Epithelial cell of esophagus (primary cell): ENCODE measurements around the gene ATP5PO.
A peak's percentile ranks its signal among the peaks of the same experiment; 100 is the strongest.

ENCODE experiments used
- DNase-seq: peaks from one replicate; pipeline ENCODE4 v3.0.0; 2010; ENCODE audit warnings: low read depth
- H3K4me3 ChIP-seq: 2 replicates; pipeline ENCODE4 v1.5.1; 2011; ENCODE audit warnings: mild to moderate bottlenecking, low read length, control low read depth
- TF ChIP-seq, protein P1 (sequence below): IDR thresholded peaks from 2 replicates; pipeline ENCODE4 v1.5.1; 2011; ENCODE audit warnings: low read depth, mild to moderate bottlenecking, low read length, control low read depth, inconsistent platforms; ENCODE audit not compliant: insufficient read depth; ENCODE audit errors: missing control alignments

ATP5PO gene

DNA sequence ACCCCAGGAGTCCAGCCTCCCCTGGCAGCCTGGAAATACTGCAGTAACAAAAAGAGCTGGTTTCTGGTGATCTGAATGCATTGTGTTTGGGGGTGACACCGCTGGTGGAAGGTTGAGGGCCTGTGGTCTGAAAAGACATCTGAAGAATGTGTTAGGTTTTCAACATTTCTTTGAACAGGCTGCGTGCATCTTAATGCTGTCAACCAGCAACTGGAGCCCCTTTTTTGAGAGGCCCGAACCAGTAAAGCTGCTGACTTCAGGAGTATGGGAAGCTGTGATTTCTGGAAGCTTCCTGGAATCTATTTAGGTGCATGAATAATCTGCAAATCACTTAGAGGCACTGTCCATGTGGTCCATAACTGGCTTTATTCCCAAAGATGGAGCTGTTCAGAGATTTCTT is 17.0 kb downstream of the ATP5PO start:
- TF ChIP-seq, protein P1, sequence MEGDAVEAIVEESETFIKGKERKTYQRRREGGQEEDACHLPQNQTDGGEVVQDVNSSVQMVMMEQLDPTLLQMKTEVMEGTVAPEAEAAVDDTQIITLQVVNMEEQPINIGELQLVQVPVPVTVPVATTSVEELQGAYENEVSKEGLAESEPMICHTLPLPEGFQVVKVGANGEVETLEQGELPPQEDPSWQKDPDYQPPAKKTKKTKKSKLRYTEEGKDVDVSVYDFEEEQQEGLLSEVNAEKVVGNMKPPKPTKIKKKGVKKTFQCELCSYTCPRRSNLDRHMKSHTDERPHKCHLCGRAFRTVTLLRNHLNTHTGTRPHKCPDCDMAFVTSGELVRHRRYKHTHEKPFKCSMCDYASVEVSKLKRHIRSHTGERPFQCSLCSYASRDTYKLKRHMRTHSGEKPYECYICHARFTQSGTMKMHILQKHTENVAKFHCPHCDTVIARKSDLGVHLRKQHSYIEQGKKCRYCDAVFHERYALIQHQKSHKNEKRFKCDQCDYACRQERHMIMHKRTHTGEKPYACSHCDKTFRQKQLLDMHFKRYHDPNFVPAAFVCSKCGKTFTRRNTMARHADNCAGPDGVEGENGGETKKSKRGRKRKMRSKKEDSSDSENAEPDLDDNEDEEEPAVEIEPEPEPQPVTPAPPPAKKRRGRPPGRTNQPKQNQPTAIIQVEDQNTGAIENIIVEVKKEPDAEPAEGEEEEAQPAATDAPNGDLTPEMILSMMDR, result no peak
- no peak for DNase-seq
- no peak overlapping the region for H3K4me3 ChIP-seq

DNA sequence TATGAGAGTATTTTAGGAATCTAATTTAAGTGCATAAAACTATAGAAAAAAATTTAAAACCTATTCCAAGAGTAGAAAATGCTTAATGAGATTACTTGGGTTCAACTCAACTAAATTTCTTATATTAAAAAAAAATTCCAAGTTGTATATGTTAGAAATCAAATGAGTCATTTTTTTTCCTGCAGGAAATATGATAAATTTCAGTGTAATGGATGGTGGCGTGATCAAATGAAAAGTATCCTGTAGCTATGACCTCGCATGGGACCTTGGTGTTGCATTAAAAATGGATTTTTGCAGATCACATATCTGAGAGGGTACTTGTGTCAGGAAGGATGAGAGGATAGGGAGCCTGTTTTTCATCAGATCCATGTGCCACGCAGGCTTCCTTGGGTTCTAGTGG is 17.9 kb downstream of the ATP5PO start:
- no peak overlapping the region for H3K4me3 ChIP-seq
- DNase-seq, result no peak
- TF ChIP-seq, protein P1, result no peak

DNA sequence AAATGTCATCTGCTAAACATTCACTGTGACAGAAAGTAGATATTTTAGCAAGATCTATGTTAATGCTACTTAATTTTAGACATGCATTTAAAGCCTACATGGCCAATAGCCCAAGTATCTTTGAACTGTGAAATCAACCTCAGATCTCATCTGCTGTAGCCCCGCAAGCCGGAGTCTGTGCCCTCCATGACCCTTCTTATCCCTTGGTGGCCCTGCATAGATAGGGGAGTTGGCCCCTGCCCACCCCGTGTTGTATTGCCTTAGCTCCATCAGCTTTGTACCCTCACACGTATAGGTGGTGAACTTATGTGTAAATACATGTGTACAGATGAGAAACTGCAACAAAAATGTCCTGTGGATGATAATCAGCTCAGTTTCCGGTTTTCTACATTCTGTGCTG is 18.5 kb downstream of the ATP5PO start:
- no peak for DNase-seq
- no peak overlapping the region for H3K4me3 ChIP-seq
- TF ChIP-seq, protein P1, result no peak

DNA sequence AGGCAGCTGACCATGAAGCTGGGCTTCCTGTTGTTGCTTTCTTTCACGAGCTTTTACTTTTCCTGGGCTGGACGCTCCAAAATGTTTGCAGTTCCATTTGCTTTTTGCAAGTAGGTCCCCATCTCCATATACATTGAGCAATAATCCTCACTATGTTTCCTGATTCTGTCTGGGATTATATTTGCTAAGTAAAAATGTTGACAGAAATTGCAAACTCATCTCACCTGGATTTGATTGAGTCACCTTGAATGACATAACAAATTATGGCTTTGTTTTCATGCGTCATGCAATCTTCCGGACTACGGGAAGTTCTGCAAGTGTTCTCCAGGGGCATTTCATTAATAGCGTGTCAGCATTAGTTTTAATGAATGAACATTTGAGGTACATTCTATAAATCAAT is 18.9 kb downstream of the ATP5PO start:
- TF ChIP-seq, protein P1, result no peak
- no peak overlapping the region for H3K4me3 ChIP-seq
- DNase-seq, result peak; percentile 69

DNA sequence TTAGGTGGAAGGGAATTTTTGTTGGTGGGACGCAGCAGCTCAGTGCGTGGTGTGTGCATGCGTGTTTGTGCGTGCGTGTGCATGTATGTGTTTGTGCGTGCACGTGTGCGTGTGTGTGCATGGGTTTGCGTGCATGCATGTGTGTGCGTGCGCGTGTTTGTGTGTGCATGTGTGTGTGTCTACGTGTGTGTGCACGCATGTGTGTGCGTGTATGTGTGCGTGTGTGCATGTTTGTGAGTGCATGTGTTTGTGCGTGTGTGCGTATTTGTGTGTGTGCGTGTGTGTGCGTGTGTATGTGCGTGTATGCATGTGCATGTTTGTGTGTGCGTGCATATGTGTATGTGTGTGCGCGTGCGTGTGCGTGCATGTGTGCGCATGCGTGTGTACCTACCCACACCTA is 20.2 kb downstream of the ATP5PO start:
- DNase-seq, result no peak
- no peak overlapping the region for H3K4me3 ChIP-seq
- TF ChIP-seq, protein P1, result no peak

DNA sequence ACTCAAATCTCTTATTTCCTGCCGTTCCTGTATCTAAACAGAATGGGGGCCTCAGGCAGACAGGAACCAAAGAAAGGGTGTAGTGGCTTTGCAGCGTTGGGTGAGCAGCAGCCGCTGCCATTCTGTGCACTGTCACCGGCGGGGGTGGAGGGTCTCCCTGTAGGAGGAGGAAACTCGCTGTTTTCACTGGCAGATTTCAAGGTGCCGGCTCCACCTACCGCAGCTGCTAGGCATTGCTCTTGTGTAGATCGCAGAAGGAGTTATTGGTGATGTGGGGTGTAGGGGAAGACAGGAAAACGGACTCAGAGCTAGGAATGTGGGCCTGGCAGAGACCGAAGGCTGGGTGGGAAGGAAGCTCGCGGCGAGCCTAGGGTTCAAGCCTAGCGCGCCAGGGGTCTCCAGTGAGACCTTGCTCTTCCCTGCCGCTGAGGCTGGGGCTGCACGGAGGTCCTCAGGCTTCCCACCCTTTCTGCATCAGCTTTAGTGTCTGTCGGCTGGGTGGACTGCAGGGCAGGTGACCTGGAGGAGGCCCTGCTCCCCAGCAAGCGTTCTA is 20.8 kb downstream of the ATP5PO start:
- TF ChIP-seq, protein P1, result peak; percentile 82
- peak overlapping the region; percentile 16 for H3K4me3 ChIP-seq
- DNase-seq, result peak; percentile 81

DNA sequence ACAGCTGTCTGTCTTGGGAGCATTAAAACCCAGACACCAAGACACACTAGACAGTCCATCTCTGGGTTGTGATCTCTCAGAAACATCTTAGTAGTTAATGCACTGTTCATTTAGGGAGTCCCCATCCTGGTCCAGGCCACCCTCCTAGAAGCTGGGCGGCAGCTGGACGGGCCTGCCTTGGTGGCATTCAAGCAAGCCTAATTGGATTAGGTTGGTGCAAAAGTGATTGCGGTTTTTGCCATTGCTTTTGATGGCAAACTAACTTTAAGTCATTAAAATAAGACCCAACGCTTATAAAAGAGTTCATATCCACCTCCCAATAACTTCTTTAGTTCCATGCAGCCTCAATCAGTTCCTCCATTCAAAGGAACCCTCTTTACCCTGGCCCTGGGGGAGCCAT is 21.7 kb downstream of the ATP5PO start:
- DNase-seq, result no peak
- H3K4me3 ChIP-seq, result no peak overlapping the region
- TF ChIP-seq, protein P1, result no peak
